HepG2 (cell line): ENCODE results near the gene SORD.

Experiments
- AGO1 ChIP-seq: fragments of 200-400 bp; formaldehyde crosslinking; IDR thresholded peaks from 2 replicates; pipeline ENCODE4 v1.6.1; 2017; ENCODE audit warnings: mild to moderate bottlenecking, low read depth, low read length, moderate library complexity; ENCODE audit not compliant: poor library complexity, severe bottlenecking
- ARID3A ChIP-seq: IDR thresholded peaks from 2 replicates; pipeline ENCODE4 v1.6.1; 2012; ENCODE audit warnings: low read depth, low read length, improper control_type of control experiment
- BHLHE40 ChIP-seq: IDR thresholded peaks from 2 replicates; pipeline ENCODE4 v1.6.1; 2011; ENCODE audit warnings: low read length, improper control_type of control experiment
- BRD4 ChIP-seq: sonication (generic); formaldehyde crosslinking; IDR thresholded peaks from 2 replicates; pipeline ENCODE4 v1.4.0; 2020; ENCODE audit warnings: missing genetic modification reagents
- CTCF ChIP-seq: sonication (generic); formaldehyde crosslinking; IDR thresholded peaks from 2 replicates; pipeline ENCODE4 v1.5.0; 2020; ENCODE audit warnings: mild to moderate bottlenecking, missing genetic modification reagents, moderate library complexity
- GTF3A ChIP-seq: sonication (generic); formaldehyde crosslinking; conservative IDR thresholded peaks from 2 replicates; pipeline ENCODE4 v1.4.0; 2020; ENCODE audit warnings: mild to moderate bottlenecking, missing genetic modification reagents
- HCFC1 ChIP-seq: fragments of 150-350 bp; IDR thresholded peaks from 2 replicates; pipeline ENCODE4 v1.6.1; 2014; ENCODE audit warnings: low read depth, low read length
- HDAC6 ChIP-seq: fragments of 200-600 bp; sonication (generic); IDR thresholded peaks from 2 replicates; pipeline ENCODE4 v1.7.0; 2017; ENCODE audit warnings: mild to moderate bottlenecking, antibody characterized with exemption, low read length, low read depth
- RAD21 ChIP-seq: fragments of 450-650 bp; formaldehyde crosslinking; IDR thresholded peaks from 2 replicates; pipeline ENCODE4 v1.5.0; 2020; ENCODE audit warnings: mild to moderate bottlenecking
- RARA ChIP-seq: IDR thresholded peaks from 2 replicates; pipeline ENCODE4 v1.6.1; 2016; ENCODE audit warnings: missing genetic modification reagents, missing compliant biosample characterization
- RBAK ChIP-seq: sonication (generic); formaldehyde crosslinking; IDR thresholded peaks from 2 replicates; pipeline ENCODE4 v1.5.1; 2020; ENCODE audit warnings: mild to moderate bottlenecking, missing genetic modification reagents
- SOX6 ChIP-seq, 2 experiments: fragments of 450-650 bp in 1 of 2; sonication (generic) in 1 of 2; formaldehyde crosslinking in 1 of 2; IDR thresholded peaks; 2 replicates each; pipeline versions ENCODE4 v1.4.0 to v1.6.1; 2017 to 2020; ENCODE audit warnings: antibody characterized with exemption in 1 of 2, mild to moderate bottlenecking in 1 of 2, missing genetic modification reagents in 1 of 2
- TF ChIP-seq, protein P1 (sequence below): sonication (generic); formaldehyde crosslinking; IDR thresholded peaks from 2 replicates; pipeline ENCODE4 v1.4.0; 2020; ENCODE audit warnings: missing genetic modification reagents, borderline replicate concordance
- TF ChIP-seq, protein P2 (sequence below): sonication (generic); formaldehyde crosslinking; IDR thresholded peaks from 2 replicates; pipeline ENCODE4 v1.5.0; 2020; ENCODE audit warnings: missing genetic modification reagents

DNA sequence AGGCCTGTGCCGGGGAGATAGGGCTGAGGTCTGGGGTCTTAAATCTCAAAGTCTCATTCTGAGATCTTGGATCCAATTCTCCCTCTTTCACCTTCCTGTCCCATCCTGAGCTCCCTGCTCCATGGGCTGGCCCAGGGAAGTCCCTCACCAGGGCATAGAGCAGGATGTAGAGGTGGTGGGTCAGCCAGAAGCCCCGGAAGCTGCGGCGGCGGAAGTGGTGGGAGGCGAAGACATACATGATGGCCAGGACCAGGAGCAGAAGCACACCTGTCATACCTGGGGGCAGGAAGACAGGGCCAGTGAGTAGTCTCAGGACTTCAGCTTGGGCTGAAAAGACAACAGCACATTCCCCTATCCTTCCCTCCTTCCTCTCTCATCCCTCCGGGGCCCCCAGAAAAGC, 74.5 kb downstream of the SORD start:
- TF ChIP-seq HDAC6 (no peak), RAD21 (CRISPR knock-in tag) (no peak), GTF3A (CRISPR knock-in tag) (no peak), RARA (CRISPR knock-in tag) (no peak), RBAK (CRISPR knock-in tag) (no peak), SOX6 (IDR thresholded peaks at IDR 0.05) (no peak), SOX6 (CRISPR knock-in tag; IDR thresholded peaks at IDR 0.05) (no peak), ARID3A (no peak), BHLHE40 (no peak), CTCF (CRISPR knock-in tag) (no peak), HCFC1 (no peak), BRD4 (CRISPR knock-in tag) (no peak), AGO1 (no peak)
- TF ChIP-seq, protein P1, sequence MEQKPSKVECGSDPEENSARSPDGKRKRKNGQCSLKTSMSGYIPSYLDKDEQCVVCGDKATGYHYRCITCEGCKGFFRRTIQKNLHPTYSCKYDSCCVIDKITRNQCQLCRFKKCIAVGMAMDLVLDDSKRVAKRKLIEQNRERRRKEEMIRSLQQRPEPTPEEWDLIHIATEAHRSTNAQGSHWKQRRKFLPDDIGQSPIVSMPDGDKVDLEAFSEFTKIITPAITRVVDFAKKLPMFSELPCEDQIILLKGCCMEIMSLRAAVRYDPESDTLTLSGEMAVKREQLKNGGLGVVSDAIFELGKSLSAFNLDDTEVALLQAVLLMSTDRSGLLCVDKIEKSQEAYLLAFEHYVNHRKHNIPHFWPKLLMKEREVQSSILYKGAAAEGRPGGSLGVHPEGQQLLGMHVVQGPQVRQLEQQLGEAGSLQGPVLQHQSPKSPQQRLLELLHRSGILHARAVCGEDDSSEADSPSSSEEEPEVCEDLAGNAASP (CRISPR knock-in tag): no peak
- TF ChIP-seq, protein P2, sequence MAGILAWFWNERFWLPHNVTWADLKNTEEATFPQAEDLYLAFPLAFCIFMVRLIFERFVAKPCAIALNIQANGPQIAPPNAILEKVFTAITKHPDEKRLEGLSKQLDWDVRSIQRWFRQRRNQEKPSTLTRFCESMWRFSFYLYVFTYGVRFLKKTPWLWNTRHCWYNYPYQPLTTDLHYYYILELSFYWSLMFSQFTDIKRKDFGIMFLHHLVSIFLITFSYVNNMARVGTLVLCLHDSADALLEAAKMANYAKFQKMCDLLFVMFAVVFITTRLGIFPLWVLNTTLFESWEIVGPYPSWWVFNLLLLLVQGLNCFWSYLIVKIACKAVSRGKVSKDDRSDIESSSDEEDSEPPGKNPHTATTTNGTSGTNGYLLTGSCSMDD (CRISPR knock-in tag): no peak
